GM21786 (cell line): Measurements from ENCODE around the gene RPL29.

Source experiments
- ATAC-seq: cut with Tn5 transposase; IDR thresholded peaks from one replicate; pipeline ENCODE4 v1.9.1; 2021; ENCODE audit not compliant: unreplicated experiment

The RPL29 gene

GRCh38 chr3:51966016-51966415 is 29.7 kb downstream of the RPL29 start:
- ATAC-seq, result no peak

- no peak for ATAC-seq
Observed at GRCh38 chr3:51964521-51964920, 31.2 kb downstream of the RPL29 start.

- no peak for ATAC-seq
Observed at GRCh38 chr3:51963951-51964451, 31.7 kb downstream of the RPL29 start.

- ATAC-seq, result no peak
Observed at GRCh38 chr3:51962854-51963530, 32.7 kb downstream of the RPL29 start.

GRCh38 chr3:51961602-51962569 is 33.8 kb downstream of the RPL29 start:
- ATAC-seq, result no peak

- no peak for ATAC-seq
Observed at GRCh38 chr3:51961011-51961410, 34.7 kb downstream of the RPL29 start.

GRCh38 chr3:51960386-51960785 is 35.3 kb downstream of the RPL29 start:
- ATAC-seq, result no peak

GRCh38 chr3:51959651-51960050 is 36.0 kb downstream of the RPL29 start:
- ATAC-seq, result no peak

GRCh38 chr3:51958603-51959521 is 36.8 kb downstream of the RPL29 start:
- ATAC-seq, result no peak

- ATAC-seq, result no peak
Observed at GRCh38 chr3:51957520-51958205, 38.0 kb downstream of the RPL29 start.

GRCh38 chr3:51955893-51956770 is 39.6 kb downstream of the RPL29 start:
- ATAC-seq, result no peak

GRCh38 chr3:51955175-51955892 is 40.4 kb downstream of the RPL29 start, which contains the start of gene GPR62:
GPR62 (plus strand) TSS chr3:51955381; CDS start chr3:51955653, 272 bp downstream.
- no peak for ATAC-seq

- ATAC-seq, result no peak
Observed at GRCh38 chr3:51954713-51955112, 41.0 kb downstream of the RPL29 start.

GRCh38 chr3:51954105-51954504 is 41.6 kb downstream of the RPL29 start:
- no peak for ATAC-seq

GRCh38 chr3:51953445-51953844 is 42.2 kb downstream of the RPL29 start:
- ATAC-seq, result no peak

GRCh38 chr3:51950899-51951298 is 44.8 kb downstream of the RPL29 start:
- no peak for ATAC-seq

- no peak for ATAC-seq
Observed at GRCh38 chr3:51949121-51949520, 46.6 kb downstream of the RPL29 start.

- ATAC-seq, result no peak
Observed at GRCh38 chr3:51948016-51948580, 47.6 kb downstream of the RPL29 start.
